Natural killer cell (primary cell): Measurements from ENCODE around the gene HTRA3. TPM values are rescaled to one million over a fixed set of nuclear protein-coding genes. Genes with fewer than 3 reads are reported as not detected.

Experiments
- ATAC-seq, 3 donors: fragments of 150-1000 bp in 2 of 3; fragments of 200-7000 bp in 1 of 3; cut with Tn5 transposase; 1 replicate in 1 of 3; 2 replicates in 2 of 3; pipeline ENCODE4 v1.10.0; 2021; ENCODE audit warnings: mild to moderate bottlenecking in 2 of 3, moderate library complexity in 2 of 3
- DNase-seq, 2 donors: peaks; one replicate each; pipeline versions ENCODE4 v3.0.0 to v3.0.0-alpha.2; 2013 to 2021; ENCODE audit warnings: mixed read lengths in 1 of 2
- H3K27ac ChIP-seq: one replicate; pipeline ENCODE4 v1.5.1; 2013; ENCODE audit warnings: mild to moderate bottlenecking, low read length
- H3K27me3 ChIP-seq: one replicate; pipeline ENCODE4 v1.6.1; 2013; ENCODE audit warnings: low read length; ENCODE audit not compliant: control insufficient read depth, insufficient read depth
- H3K36me3 ChIP-seq: one replicate; pipeline ENCODE4 v1.6.1; 2013; ENCODE audit warnings: low read length; ENCODE audit not compliant: control insufficient read depth, insufficient read depth
- H3K4me1 ChIP-seq: one replicate; pipeline ENCODE4 v1.6.1; 2013; ENCODE audit warnings: low read length; ENCODE audit not compliant: control insufficient read depth, insufficient read depth
- H3K4me3 ChIP-seq: one replicate; pipeline ENCODE4 v1.5.1; 2013; ENCODE audit warnings: low read length
- H3K9me3 ChIP-seq: one replicate; pipeline ENCODE4 v1.6.1; 2013; ENCODE audit warnings: low read length; ENCODE audit not compliant: control insufficient read depth, insufficient read depth
- H3K27ac Mint-ChIP-seq, 2 donors: one replicate each; pipeline ENCODE4 v1.8.0; 2022; ENCODE audit warnings: mild to moderate bottlenecking in 2 of 2, mixed read lengths in 2 of 2, moderate library complexity in 1 of 2
- H3K27me3 Mint-ChIP-seq, 2 donors: one replicate each; pipeline ENCODE4 v1.8.0; 2022; ENCODE audit warnings: low read depth in 2 of 2, mixed read lengths in 2 of 2
- H3K36me3 Mint-ChIP-seq: one replicate; pipeline ENCODE4 v1.8.0; 2022; ENCODE audit warnings: mixed read lengths
- H3K4me1 Mint-ChIP-seq, 2 donors: one replicate each; pipeline ENCODE4 v1.8.0; 2022; ENCODE audit warnings: mixed read lengths in 2 of 2
- H3K4me3 Mint-ChIP-seq: one replicate; pipeline ENCODE4 v1.8.0; 2022; ENCODE audit warnings: mild to moderate bottlenecking, moderate library complexity, mixed read lengths
- H3K9me3 Mint-ChIP-seq, 2 donors: one replicate each; pipeline ENCODE4 v1.8.0; 2022; ENCODE audit warnings: mixed read lengths in 2 of 2
- CTCF ChIP-seq: fragments of 200-600 bp; IDR thresholded peaks from one replicate; pipeline ENCODE4 v1.8.0; 2022; ENCODE audit warnings: antibody characterized with exemption
- WGBS: methylation state at CpG from one replicate; pipeline ENCODE4 v1.1.7; 2013; ENCODE audit warnings: missing lambda C conversion rate; ENCODE audit not compliant: insufficient coverage; 5-methylcytosine and 5-hydroxymethylcytosine counted together
- intact Hi-C: fragments of 100-400 bp; cut with micrococcal nuclease; formaldehyde crosslinking; loops from one replicate; pipeline ENCODE4 v1.14.2; 2022
- total RNA-seq, 4 donors: library from RNA; stranded (reverse); fragments of 120-200 nt in 1 of 4; gene quantifications; one replicate each; pipeline versions ENCODE4 v1.2.3 to v1.2.4, GENCODE V29; 2013 to 2022

The HTRA3 gene
- not detected for total RNA-seq
- not detected for total RNA-seq (2013)

- Mint-ChIP-seq H3K4me3 (no peak within 1 kb of the TSS), H3K4me1 (no peaks in the 10 kb centered on the region), H3K27me3 (peaks cover 23 to 33% of the 10 kb centered on the region in 2 donors), H3K36me3 (no peaks in the 10 kb centered on the region), H3K27ac (no peak within 1 kb of the TSS), H3K9me3 (no peaks in the 10 kb centered on the region)
- no peak for TF ChIP-seq CTCF
- WGBS: 2% methylated on average over 111 of the region's 111 CpGs
- Histone ChIP-seq H3K27me3 (peaks cover 5% of the 10 kb centered on the region), H3K9me3 (no peaks in the 10 kb centered on the region), H3K36me3 (no peaks in the 10 kb centered on the region), H3K4me1 (no peaks in the 10 kb centered on the region), H3K4me3 (no peak within 1 kb of the TSS), H3K27ac (no peak within 1 kb of the TSS)
- ATAC-seq (no peak), DNase-seq (no peak)
- intact Hi-C loops: no loop called here
Observed at GRCh38 chr4:8269535-8270417, at the start of gene HTRA3. Gene HTRA3, plus strand, starts transcription at chr4:8269754. Its CDS starts 215 bp downstream, at chr4:8269969.

DNA sequence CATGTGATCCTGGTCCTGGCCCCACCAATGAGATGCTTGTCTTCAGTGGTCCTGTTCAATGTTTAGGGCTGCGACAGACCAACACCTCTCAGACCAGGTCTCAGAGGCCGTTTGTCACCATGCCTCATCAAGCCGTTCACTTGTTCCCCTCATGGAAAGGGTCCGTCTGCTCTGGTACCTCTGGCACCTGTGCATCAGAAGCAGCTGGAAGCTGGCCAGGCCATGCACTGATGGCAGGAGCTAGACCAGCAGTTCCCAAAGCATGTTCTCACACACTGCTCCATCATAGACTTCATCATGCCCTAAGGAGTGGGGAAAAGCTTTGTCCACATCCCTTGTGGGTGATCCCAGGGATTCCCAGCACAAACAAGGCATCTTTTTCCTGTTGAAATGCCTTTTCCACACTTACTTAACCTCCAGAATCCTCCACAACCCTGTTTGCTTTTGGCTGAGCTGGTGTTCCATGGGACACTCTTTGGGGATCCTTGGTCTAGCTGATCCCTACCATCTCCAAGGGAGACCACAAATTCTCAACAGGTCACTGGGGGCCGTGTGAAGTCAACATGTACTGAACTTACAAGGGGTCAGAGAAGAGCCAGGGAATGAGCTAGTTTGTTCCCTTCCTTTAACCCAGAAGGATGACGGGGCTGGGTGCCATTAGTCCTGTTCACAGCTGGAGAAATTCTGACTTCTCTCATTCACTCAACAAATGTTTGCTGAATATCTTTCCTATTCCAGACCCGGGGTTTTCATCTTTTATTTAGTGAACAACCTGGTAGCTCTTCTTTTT lies 48.7 kb upstream of the HTRA3 start:
- H3K36me3 ChIP-seq: peaks cover 43% of the 10 kb centered on the region
- H3K4me1 ChIP-seq: peaks cover 20% of the 10 kb centered on the region
- H3K27ac Mint-ChIP-seq: peak overlapping the region; percentile 24 to 31
- ATAC-seq: no peak
- peaks cover 0 to 4% of the 10 kb centered on the region in 2 donors for H3K4me1 Mint-ChIP-seq
- intact Hi-C loops: no loop called here
- no peak for DNase-seq
- H3K36me3 Mint-ChIP-seq: no peaks in the 10 kb centered on the region
- TF ChIP-seq CTCF: no peak
- 93% methylated on average over 7 of the region's 7 CpGs for WGBS
- H3K27me3 ChIP-seq: no peaks in the 10 kb centered on the region
- H3K4me3 ChIP-seq: no peak overlapping the region
- H3K27me3 Mint-ChIP-seq: no peaks in the 10 kb centered on the region
- H3K9me3 ChIP-seq: no peaks in the 10 kb centered on the region
- H3K4me3 Mint-ChIP-seq: no peak overlapping the region
- peak overlapping the region; percentile 35 for H3K27ac ChIP-seq
- H3K9me3 Mint-ChIP-seq: no peaks in the 10 kb centered on the region

DNA sequence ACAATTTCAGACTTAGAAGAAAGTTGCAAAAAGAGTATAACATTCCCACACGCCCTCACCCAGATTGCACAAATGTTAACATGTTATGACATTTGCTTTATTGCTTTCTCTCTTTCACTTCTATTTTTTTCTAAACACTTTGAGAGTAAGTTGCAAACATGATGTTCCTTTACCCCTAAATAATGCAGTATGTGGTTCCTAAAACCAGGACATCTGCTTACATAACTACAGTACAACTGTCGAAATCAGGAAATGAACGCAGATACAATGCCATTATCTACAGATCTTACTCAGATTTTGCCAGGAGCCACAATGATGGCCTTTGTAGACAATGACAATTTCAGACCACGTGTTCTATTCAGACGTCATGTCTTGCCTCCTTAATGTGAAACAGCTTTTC lies 48.1 kb upstream of the HTRA3 start:
- TF ChIP-seq CTCF: no peak
- H3K4me3 Mint-ChIP-seq: no peak overlapping the region
- intact Hi-C loops: no loop called here
- H3K27me3 ChIP-seq: no peaks in the 10 kb centered on the region
- H3K4me1 Mint-ChIP-seq: peaks cover 0 to 4% of the 10 kb centered on the region in 2 donors
- H3K4me3 ChIP-seq: no peak overlapping the region
- H3K27me3 Mint-ChIP-seq: no peaks in the 10 kb centered on the region
- no peaks in the 10 kb centered on the region for H3K9me3 Mint-ChIP-seq
- peak in 2 of 3 donors; percentile 48 to 65 for ATAC-seq
- H3K36me3 ChIP-seq: peaks cover 37% of the 10 kb centered on the region
- H3K27ac ChIP-seq: peak overlapping the region; percentile 49
- no peaks in the 10 kb centered on the region for H3K9me3 ChIP-seq
- WGBS: 37% methylated on average over 5 of the region's 5 CpGs
- no peaks in the 10 kb centered on the region for H3K36me3 Mint-ChIP-seq
- DNase-seq: peak in 1 of 2 donors; percentile 73
- H3K27ac Mint-ChIP-seq: peak overlapping the region; percentile 24 to 31
- H3K4me1 ChIP-seq: peaks cover 20% of the 10 kb centered on the region
